WTC11 (cell line): ENCODE data around the gene ARL5B. TPM values are rescaled to one million over a fixed set of nuclear protein-coding genes. Genes with fewer than 3 reads are reported as not detected.

Experiments
- ATAC-seq: fragments of 200-7000 bp; cut with Tn5 transposase; 2 replicates; pipeline ENCODE4 v1.10.0; 2021; ENCODE audit warnings: mild to moderate bottlenecking, moderate library complexity
- CTCF ChIA-PET: fragments of 300-600 bp; sonication (Branson Sonifier 250); formaldehyde crosslinking; loops from one replicate; lab custom pipeline; 2021; ENCODE audit warnings: antibody characterized with exemption; lab: Charles Lee
- POLR2A ChIA-PET: fragments of 350-600 bp; sonication (Branson Sonifier 250); formaldehyde crosslinking; loops from one replicate; lab custom pipeline; 2021; ENCODE audit warnings: antibody characterized with exemption; lab: Charles Lee
- DNase-seq: peaks from one replicate; pipeline ENCODE4 v3.0.0; 2021; ENCODE audit warnings: low spot score
- H3K27ac Mint-ChIP-seq: 2 replicates; pipeline ENCODE4 v1.8.0; 2021; ENCODE audit warnings: mixed read lengths
- H3K27me3 Mint-ChIP-seq: 2 replicates; pipeline ENCODE4 v1.8.0; 2021; ENCODE audit warnings: low read depth, mild to moderate bottlenecking, moderate library complexity, mixed read lengths
- H3K36me3 Mint-ChIP-seq: 2 replicates; pipeline ENCODE4 v1.8.0; 2021; ENCODE audit warnings: mixed read lengths
- H3K4me1 Mint-ChIP-seq: 2 replicates; pipeline ENCODE4 v1.8.0; 2022; ENCODE audit warnings: mixed read lengths
- H3K4me3 Mint-ChIP-seq: 2 replicates; pipeline ENCODE4 v1.8.0; 2021; ENCODE audit warnings: mild to moderate bottlenecking, moderate library complexity, mixed read lengths
- H3K9me3 Mint-ChIP-seq: 2 replicates; pipeline ENCODE4 v1.8.0; 2021; ENCODE audit warnings: mixed read lengths
- ATF1 ChIP-seq: sonication (generic); formaldehyde crosslinking; IDR thresholded peaks from 2 replicates; pipeline ENCODE4 v1.8.1; 2023; ENCODE audit warnings: mild to moderate bottlenecking, moderate library complexity, missing genetic modification reagents
- CTCF ChIP-seq: fragments of 200-600 bp; IDR thresholded peaks from 2 replicates; pipeline ENCODE4 v1.8.0; 2022; ENCODE audit warnings: antibody characterized with exemption
- E2F5 ChIP-seq: sonication (generic); formaldehyde crosslinking; IDR thresholded peaks from 2 replicates; pipeline ENCODE4 v1.8.1; 2022; ENCODE audit warnings: mild to moderate bottlenecking, moderate library complexity, missing genetic modification reagents
- ERG ChIP-seq: fragments of 250-450 bp; sonication (Bioruptor Pico); IDR thresholded peaks from 2 replicates; pipeline ENCODE4 v1.8.0; 2021; ENCODE audit warnings: mild to moderate bottlenecking
- FOXK1 ChIP-seq: sonication (generic); formaldehyde crosslinking; IDR thresholded peaks from 2 replicates; pipeline ENCODE4 v1.8.0; 2022; ENCODE audit warnings: mild to moderate bottlenecking, moderate library complexity, missing genetic modification reagents
- GABPB1 ChIP-seq: sonication (generic); formaldehyde crosslinking; IDR thresholded peaks from 2 replicates; pipeline ENCODE4 v1.8.1; 2023; ENCODE audit warnings: mild to moderate bottlenecking, missing genetic modification reagents
- GRHL2 ChIP-seq: fragments of 250-450 bp; sonication (Bioruptor Pico); IDR thresholded peaks from 2 replicates; pipeline ENCODE4 v1.8.0; 2022; ENCODE audit warnings: mild to moderate bottlenecking, moderate library complexity; ENCODE audit not compliant: insufficient replicate concordance, severe bottlenecking
- GTF2I ChIP-seq: fragments of 250-450 bp; sonication (Bioruptor Pico); conservative IDR thresholded peaks from 2 replicates; pipeline ENCODE4 v1.4.0; 2021; ENCODE audit warnings: mild to moderate bottlenecking
- HMGXB4 ChIP-seq: sonication (generic); formaldehyde crosslinking; IDR thresholded peaks from 2 replicates; pipeline ENCODE4 v1.8.1; 2023; ENCODE audit warnings: mild to moderate bottlenecking, moderate library complexity, missing genetic modification reagents
- IRF1 ChIP-seq: sonication (generic); formaldehyde crosslinking; IDR thresholded peaks from 2 replicates; pipeline ENCODE4 v1.8.0; 2023; ENCODE audit warnings: missing genetic modification reagents
- NFE2L1 ChIP-seq: sonication (generic); formaldehyde crosslinking; IDR thresholded peaks from 2 replicates; pipeline ENCODE4 v1.8.1; 2023; ENCODE audit warnings: missing genetic modification reagents
- NR3C1 ChIP-seq: sonication (generic); formaldehyde crosslinking; conservative IDR thresholded peaks from 2 replicates; pipeline ENCODE4 v1.8.1; 2023; ENCODE audit warnings: low read depth, mild to moderate bottlenecking, missing genetic modification reagents
- RELA ChIP-seq: sonication (generic); formaldehyde crosslinking; IDR thresholded peaks from 2 replicates; pipeline ENCODE4 v1.8.1; 2022; ENCODE audit warnings: missing genetic modification reagents, mild to moderate bottlenecking, borderline replicate concordance
- SMAD4 ChIP-seq: sonication (generic); formaldehyde crosslinking; IDR thresholded peaks from 2 replicates; pipeline ENCODE4 v1.8.0; 2022; ENCODE audit warnings: mild to moderate bottlenecking, missing genetic modification reagents
- TP53 ChIP-seq: sonication (generic); formaldehyde crosslinking; IDR thresholded peaks from 2 replicates; pipeline ENCODE4 v1.8.1; 2023; ENCODE audit warnings: mild to moderate bottlenecking, missing genetic modification reagents
- ZNF121 ChIP-seq: sonication (generic); formaldehyde crosslinking; IDR thresholded peaks from 2 replicates; pipeline ENCODE4 v1.8.0; 2023; ENCODE audit warnings: missing genetic modification reagents
- ZNF138 ChIP-seq: sonication (generic); formaldehyde crosslinking; conservative IDR thresholded peaks from 2 replicates; pipeline ENCODE4 v1.8.1; 2022; ENCODE audit warnings: mild to moderate bottlenecking, moderate library complexity, missing genetic modification reagents
- ZNF232 ChIP-seq: sonication (generic); formaldehyde crosslinking; IDR thresholded peaks from 2 replicates; pipeline ENCODE4 v1.8.0; 2022; ENCODE audit warnings: mild to moderate bottlenecking, missing genetic modification reagents
- ZNF396 ChIP-seq: fragments of 250-450 bp; sonication (Bioruptor Pico); IDR thresholded peaks from 2 replicates; pipeline ENCODE4 v1.8.0; 2021; ENCODE audit warnings: mild to moderate bottlenecking, moderate library complexity, borderline replicate concordance
- ZNF416 ChIP-seq: fragments of 250-450 bp; sonication (Bioruptor Pico); IDR thresholded peaks from 2 replicates; pipeline ENCODE4 v1.9.0; 2021; ENCODE audit warnings: mild to moderate bottlenecking, inconsistent platforms
- ZNF512 ChIP-seq: sonication (generic); formaldehyde crosslinking; IDR thresholded peaks from 2 replicates; pipeline ENCODE4 v1.8.1; 2022; ENCODE audit warnings: missing genetic modification reagents, borderline replicate concordance
- total RNA-seq: library from RNA; stranded (reverse); gene quantifications from 3 replicates; pipeline ENCODE4 v1.2.3, GENCODE V29; 2021

ARL5B gene
- total RNA-seq, 1 experiment from 2014 or later: 44.1 TPM

- DNase-seq (no peak), ATAC-seq (no peak)
- CTCF ChIA-PET: no interaction called here
- Mint-ChIP-seq H3K36me3 (peaks cover 18% of the 10 kb centered on the region), H3K9me3 (no peaks in the 10 kb centered on the region), H3K4me3 (no peak overlapping the region), H3K27me3 (no peaks in the 10 kb centered on the region), H3K4me1 (no peaks in the 10 kb centered on the region), H3K27ac (peak overlapping the region; percentile 70; the same call in 1 of the 2 replicates)
- POLR2A ChIA-PET: no interaction called here
- TF ChIP-seq ZNF416 (CRISPR knock-in tag) (no peak), SMAD4 (CRISPR knock-in tag) (no peak), FOXK1 (CRISPR knock-in tag) (no peak), GABPB1 (CRISPR knock-in tag) (peak; percentile 66)
Measured at GRCh38 chr10:18610517-18610916, 48.7 kb upstream of the ARL5B start.

GRCh38 chr10:18611168-18611567 lies 48.1 kb upstream of the ARL5B start:
- H3K4me3 Mint-ChIP-seq: no peak overlapping the region
- H3K27me3 Mint-ChIP-seq: no peaks in the 10 kb centered on the region
- TF ChIP-seq TP53 (CRISPR knock-in tag): no peak
- TF ChIP-seq GTF2I (CRISPR knock-in tag): no peak
- no peak for TF ChIP-seq NFE2L1 (CRISPR knock-in tag)
- no peak for TF ChIP-seq ZNF232 (CRISPR knock-in tag)
- no peak for TF ChIP-seq ERG (CRISPR knock-in tag)
- TF ChIP-seq E2F5 (CRISPR knock-in tag): no peak
- no peak for TF ChIP-seq SMAD4 (CRISPR knock-in tag)
- TF ChIP-seq RELA (CRISPR knock-in tag): no peak
- no peak for TF ChIP-seq GRHL2 (CRISPR knock-in tag)
- no peak for TF ChIP-seq ZNF396
- TF ChIP-seq ZNF138 (CRISPR knock-in tag): no peak
- no peak for TF ChIP-seq ZNF121
- no peak for TF ChIP-seq ATF1 (CRISPR knock-in tag)
- TF ChIP-seq NR3C1 (CRISPR knock-in tag): no peak
- TF ChIP-seq ZNF512 (CRISPR knock-in tag): no peak
- TF ChIP-seq CTCF: no peak
- TF ChIP-seq HMGXB4 (CRISPR knock-in tag): no peak
- TF ChIP-seq IRF1: no peak
- no peaks in the 10 kb centered on the region; the same call in 1 of the 2 replicates for H3K4me1 Mint-ChIP-seq
- peaks cover 20% of the 10 kb centered on the region for H3K36me3 Mint-ChIP-seq
- CTCF ChIA-PET: no interaction called here
- ATAC-seq: no peak
- POLR2A ChIA-PET: no interaction called here
- no peak overlapping the region for H3K27ac Mint-ChIP-seq
- H3K9me3 Mint-ChIP-seq: no peaks in the 10 kb centered on the region
- no peak for DNase-seq
